NB4 (cell line): ENCODE measurements around the gene AATK.

Experiments used
- CTCF ChIP-seq: IDR thresholded peaks from one replicate; pipeline ENCODE4 v1.5.1; 2012; ENCODE audit warnings: low read depth, low read length
- MAX ChIP-seq: IDR thresholded peaks from 2 replicates; pipeline ENCODE4 v1.6.1; 2011; ENCODE audit warnings: low read depth, low read length

- TF ChIP-seq CTCF: no peak
- TF ChIP-seq MAX: no peak
These were observed 40.6 kb upstream of the AATK start for GRCh38 chr17:81206657-81207056.
